GM12801 (cell line): ENCODE results near the gene WDR4.

ENCODE experiments used
- CTCF ChIP-seq: IDR thresholded peaks from one replicate; pipeline ENCODE4 v1.5.1; 2011; ENCODE audit warnings: control low read depth; ENCODE audit not compliant: insufficient read length; ENCODE audit errors: extremely low read depth

Gene WDR4

DNA sequence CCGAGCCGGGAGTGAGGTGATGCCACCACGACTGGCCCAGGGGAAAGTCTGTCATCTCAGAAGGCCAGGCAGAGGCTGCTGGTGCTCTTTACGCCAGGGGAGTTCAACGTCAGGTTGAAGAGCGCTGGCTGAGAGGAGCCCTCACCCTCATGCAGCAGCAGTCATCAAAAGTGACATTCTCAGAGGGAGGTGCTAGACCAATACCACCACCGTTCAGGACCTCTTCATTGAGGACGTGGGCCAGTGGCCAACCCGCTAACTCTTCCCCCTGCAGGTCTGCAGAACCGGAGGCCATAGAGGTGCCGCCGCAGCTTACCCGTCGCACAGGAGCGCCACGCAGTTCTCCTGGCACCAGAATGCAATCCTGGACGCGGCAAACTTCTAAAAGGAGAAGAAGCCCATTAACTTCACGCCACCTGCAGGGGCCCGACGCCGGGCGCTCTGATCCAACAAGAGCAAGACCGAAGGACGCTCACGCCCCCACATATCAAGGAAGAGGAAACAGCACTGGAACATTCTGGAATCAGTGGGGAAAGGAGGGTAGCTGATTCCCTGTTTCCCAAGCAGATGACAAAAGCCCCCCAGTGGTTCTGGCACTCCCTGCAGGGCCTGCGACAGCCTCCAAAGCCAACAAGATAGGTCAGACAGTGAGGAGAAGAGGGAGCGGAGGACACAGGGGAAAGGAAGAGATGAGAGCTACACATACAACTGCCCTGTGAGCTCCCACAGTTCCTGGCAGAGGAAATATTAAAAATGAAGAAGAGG, 24.9 kb downstream of the WDR4 start:
- TF ChIP-seq CTCF: no peak

DNA sequence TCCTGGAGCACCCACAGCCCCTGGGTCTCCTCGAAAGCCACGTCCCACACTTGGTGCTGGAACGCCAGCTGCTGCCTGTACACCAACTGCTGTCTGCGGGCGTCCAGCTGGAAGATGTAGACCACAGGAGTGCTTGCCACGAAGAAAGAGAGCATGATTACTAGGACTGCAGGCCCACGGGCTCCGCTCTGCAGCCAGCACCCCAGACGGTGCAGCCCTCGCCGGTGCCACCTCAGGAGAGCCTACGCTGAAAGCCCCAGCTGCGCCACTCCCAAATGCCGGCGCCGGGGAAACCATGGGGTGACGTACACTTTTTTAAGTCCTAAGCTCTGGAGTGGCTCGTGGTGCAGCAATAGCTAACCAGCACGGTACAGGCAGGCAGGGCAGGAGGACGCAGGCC, 25.7 kb downstream of the WDR4 start:
- TF ChIP-seq CTCF: no peak

GRCh38 chr21:42852925-42853570, 26.3 kb downstream of the WDR4 start:
- TF ChIP-seq CTCF: no peak

GRCh38 chr21:42851812-42852665, 27.3 kb downstream of the WDR4 start:
- TF ChIP-seq CTCF: no peak

- no peak for TF ChIP-seq CTCF
Observed at GRCh38 chr21:42850866-42851391, 28.4 kb downstream of the WDR4 start.

- no peak for TF ChIP-seq CTCF
Observed at GRCh38 chr21:42850463-42850862, 28.9 kb downstream of the WDR4 start.

GRCh38 chr21:42849759-42850412, 29.5 kb downstream of the WDR4 start:
- TF ChIP-seq CTCF: no peak
